ENCODE measurements around the gene OR56A4.

The OR56A4 gene, protein sequence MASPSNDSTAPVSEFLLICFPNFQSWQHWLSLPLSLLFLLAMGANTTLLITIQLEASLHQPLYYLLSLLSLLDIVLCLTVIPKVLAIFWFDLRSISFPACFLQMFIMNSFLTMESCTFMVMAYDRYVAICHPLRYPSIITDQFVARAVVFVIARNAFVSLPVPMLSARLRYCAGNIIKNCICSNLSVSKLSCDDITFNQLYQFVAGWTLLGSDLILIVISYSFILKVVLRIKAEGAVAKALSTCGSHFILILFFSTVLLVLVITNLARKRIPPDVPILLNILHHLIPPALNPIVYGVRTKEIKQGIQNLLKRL

GRCh38 chr11:6006846-6007245, at the start of gene OR56A4:
Gene OR56A4 (minus strand): TSS chr11:6006946. CDS start chr11:6002992, 3,954 bp downstream.
- no peak for DNase-seq (ENCODE audit: low spot score)

DNA sequence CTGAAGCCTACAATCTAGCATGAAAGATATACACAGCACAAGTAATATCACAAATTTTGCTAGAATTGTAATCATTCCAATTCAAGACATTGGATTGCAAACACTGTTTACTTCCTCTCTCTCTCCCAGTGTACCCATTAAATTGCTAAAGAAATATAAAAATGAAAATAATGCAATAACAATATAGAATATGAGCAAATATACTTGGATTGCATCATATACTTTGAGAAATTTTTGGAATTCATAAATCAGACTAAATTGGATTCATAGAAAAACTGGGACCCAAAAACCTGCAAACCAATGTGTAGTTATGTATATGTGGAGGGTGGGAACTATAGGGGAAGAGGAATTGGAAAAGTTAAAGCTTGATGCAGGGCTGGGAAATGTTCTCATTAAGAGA, 48.8 kb upstream of the OR56A4 start:
- no peak for DNase-seq (ENCODE audit: low spot score)

GRCh38 chr11:6052374-6052773, 45.6 kb upstream of the OR56A4 start:
- no peak for DNase-seq (ENCODE audit: low spot score)

- no peak for DNase-seq (ENCODE audit: low spot score)
These were observed 34.1 kb upstream of the OR56A4 start for GRCh38 chr11:6040874-6041273.

DNA sequence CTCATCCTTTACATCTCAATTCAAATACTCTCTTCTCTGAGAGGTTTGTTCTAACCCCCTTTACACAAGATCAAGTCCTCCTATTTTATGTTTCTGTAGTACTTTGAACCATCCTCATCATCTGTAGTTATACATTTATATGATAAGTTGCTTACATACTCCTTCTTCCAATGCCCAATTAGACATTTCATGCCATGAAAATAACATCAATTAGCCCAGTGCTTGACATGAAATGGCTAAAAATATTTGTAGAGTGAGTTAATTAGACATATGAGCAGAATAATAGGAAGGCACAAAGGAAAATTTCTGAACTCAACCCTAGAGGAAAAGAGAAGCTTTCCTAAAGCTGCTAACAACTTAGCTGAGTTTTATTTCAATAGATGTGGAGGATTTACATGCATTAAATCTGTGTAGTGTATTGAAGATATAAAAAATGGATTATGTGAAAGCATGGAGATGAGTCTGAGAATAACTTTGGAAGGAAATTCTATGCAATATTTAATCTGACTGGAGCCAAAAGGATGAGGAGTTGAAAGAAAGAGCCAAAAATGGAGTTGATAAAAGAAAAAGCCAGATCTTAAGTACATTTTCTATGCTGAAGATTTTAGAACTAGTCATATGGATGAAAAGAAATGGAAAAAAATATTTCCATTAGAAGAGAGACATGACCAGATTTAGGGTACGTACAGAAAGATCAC, 24.1 kb upstream of the OR56A4 start, which contains the start of gene OR56A1:
Gene OR56A1 (minus strand): TSS at position 51 of the 698 bp plus-strand sequence. CDS start 3,066 bp downstream, outside the sequence.
- DNase-seq (ENCODE audit: low spot score): no peak

DNA sequence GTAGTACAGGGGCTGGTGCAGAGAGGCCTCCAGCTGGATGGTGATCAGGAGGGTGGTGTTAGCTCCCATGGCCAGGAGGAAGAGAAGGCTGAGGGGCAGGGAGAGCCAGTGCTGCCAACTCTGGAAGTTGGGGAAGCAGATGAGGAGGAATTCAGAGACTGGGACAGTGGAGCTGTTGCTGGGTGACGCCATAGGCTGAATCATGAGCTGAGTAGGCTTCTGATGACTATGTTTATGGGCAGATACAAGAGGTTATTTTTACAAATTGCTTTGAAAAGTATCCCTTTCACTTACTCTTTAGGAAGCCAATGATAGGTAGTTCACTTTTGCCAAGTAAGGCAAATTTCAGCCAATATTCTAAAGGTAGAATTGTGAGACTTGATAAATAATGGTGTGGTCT, 20.8 kb upstream of the OR56A4 start:
- DNase-seq (ENCODE audit: low spot score): no peak

- no peak for DNase-seq (ENCODE audit: low spot score)
These were observed 18.3 kb upstream of the OR56A4 start for GRCh38 chr11:6025056-6025455.

DNA sequence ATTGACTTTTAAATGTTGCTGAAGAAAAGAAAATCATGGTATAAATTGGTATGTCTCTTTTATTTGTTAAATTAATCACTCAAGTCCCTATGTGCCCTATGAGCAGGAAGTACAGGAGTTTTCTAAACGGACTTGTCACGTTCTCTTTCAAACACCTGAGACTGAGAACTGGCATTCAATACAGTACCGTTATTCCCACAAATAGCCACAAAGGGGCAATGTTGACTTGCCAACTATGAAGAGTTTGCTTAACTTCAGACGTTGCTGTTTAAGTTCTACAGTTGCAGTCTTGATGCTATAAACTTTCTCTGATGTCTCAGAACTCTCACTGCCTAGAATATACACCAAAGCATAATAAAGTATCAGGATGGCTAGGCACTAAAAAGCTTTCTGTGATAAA, 16.2 kb upstream of the OR56A4 start:
- DNase-seq (ENCODE audit: low spot score): peak; percentile 2

DNA sequence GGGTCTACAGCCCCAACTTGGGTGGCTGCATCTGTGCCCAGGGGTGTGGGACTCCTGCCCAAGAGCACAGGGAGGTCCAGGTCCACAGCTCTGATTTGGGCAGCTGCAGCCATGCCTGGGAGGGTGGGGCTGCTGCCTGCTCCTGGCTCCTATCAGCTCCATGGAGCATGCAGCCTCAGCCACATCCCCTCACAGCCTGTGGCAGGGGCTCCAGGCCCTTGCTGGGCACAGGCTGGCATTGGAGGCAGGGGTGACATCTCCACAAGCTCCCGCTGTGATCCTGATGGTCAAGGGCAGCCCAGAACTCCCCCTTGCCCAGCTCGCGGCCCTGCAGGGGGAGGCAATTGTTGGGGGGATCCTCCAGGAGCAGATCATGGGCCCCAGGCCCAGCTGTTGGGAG, 6.3 kb upstream of the OR56A4 start:
- DNase-seq (ENCODE audit: low spot score): no peak

GRCh38 chr11:6012035-6012668, 5.4 kb upstream of the OR56A4 start:
- DNase-seq (ENCODE audit: low spot score): no peak

- DNase-seq (ENCODE audit: low spot score): no peak
These were observed 351 bp downstream of the OR56A4 start for GRCh38 chr11:6006395-6006794.

DNA sequence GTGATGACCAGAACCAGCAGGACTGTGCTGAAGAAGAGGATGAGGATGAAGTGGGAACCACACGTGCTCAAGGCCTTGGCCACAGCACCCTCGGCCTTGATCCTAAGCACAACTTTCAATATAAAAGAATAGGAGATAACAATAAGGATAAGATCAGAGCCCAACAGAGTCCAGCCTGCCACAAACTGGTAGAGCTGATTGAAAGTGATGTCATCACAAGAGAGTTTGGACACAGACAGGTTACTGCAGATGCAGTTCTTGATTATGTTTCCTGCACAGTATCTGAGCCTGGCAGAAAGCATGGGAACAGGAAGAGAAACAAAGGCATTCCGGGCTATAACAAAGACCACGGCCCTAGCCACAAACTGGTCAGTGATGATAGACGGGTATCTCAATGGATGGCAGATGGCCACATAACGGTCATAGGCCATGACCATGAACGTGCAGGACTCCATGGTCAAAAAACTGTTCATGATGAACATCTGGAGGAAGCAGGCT, 4.5 kb downstream of the OR56A4 start:
- DNase-seq (ENCODE audit: low spot score): no peak

- no peak for DNase-seq (ENCODE audit: low spot score)
These were observed 12.0 kb downstream of the OR56A4 start for GRCh38 chr11:5994791-5995190.

DNA sequence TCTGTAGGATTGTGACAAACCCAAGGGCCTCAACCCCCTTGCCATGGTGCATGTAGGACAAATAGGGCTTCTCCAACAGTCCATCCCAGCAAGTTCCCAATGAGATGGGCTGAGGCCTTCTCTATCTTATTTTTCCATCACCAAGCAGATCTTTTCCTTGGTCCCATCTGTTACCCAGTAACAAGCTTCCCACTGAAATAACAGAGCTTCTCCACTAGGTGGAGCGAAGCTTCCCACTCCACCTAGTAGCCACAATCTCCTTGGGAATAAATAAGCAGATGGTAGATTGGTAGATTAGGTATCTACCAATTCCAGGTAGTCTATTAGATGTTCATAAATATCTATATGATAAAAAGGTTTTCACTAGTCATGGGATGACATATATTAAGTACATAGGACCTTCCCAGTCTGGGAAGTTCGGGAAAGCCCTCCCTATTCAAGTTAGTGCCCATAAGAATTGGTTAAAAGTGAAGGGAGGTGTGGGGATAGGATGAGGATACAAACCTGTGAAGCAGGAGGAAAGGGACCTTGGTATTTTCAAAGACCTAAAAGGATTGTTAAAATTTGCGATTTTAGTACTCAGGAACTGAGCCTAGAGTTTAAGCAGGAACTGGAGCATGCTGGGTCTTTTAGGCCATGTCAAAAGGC, 14.0 kb downstream of the OR56A4 start:
- no peak for DNase-seq (ENCODE audit: low spot score)

- DNase-seq (ENCODE audit: low spot score): no peak
These were observed 14.6 kb downstream of the OR56A4 start for GRCh38 chr11:5992150-5992549.

DNA sequence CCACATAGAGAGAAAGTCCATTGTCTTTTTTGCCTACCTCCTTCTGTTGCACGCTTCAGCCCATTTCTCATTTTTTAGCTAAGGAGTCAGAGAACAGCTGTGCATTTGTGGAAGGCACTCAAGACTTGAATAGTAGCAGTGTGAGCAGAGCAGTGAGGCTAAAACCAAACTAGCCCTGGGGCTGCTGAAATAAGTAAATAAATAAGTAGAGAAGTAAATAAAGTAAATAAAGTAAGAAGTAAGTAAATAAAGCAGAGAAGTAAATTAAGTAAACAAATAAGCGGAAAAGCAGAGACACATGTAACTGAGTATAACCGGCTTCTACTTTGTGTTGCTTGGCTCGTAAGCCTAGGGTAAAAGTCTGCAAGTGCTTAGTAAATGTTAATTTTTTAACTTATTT, 17.5 kb downstream of the OR56A4 start:
- no peak for DNase-seq (ENCODE audit: low spot score)

- DNase-seq (ENCODE audit: low spot score): no peak
These were observed 19.9 kb downstream of the OR56A4 start, which contains the start of gene OR52L1 for GRCh38 chr11:5986885-5987284. Gene OR52L1 (minus strand): TSS chr11:5986985. CDS start chr11:5986930, 55 bp downstream.

- no peak for DNase-seq (ENCODE audit: low spot score)
These were observed 23.3 kb downstream of the OR56A4 start for GRCh38 chr11:5983443-5983842.

GRCh38 chr11:5973530-5973929, 33.2 kb downstream of the OR56A4 start:
- DNase-seq (ENCODE audit: low spot score): no peak

- DNase-seq (ENCODE audit: low spot score): no peak
These were observed 38.4 kb downstream of the OR56A4 start, which contains the start of gene OR56A5 for GRCh38 chr11:5968394-5968793. Gene OR56A5 (minus strand): TSS chr11:5968494. CDS start chr11:5968494, 0 bp downstream.

- DNase-seq (ENCODE audit: low spot score): no peak
These were observed 39.0 kb downstream of the OR56A4 start for GRCh38 chr11:5967708-5968107.

DNA sequence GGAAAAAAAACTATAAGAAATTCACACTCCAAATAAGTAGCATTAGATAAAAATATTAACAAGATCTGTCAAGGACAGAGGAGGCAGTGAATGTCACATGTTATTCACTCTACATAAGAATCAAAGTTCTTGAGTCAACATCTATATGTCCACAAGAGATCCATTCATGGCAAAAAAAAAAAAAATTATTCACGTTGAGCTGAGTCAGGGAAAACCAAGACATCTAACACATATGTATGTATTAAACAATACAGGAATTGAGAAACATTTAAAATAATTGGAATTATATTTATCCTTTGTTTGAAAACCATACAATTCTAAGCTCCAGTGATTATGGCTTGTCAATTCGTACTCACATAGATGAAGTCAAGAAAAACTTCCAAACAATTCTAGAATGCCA, 39.8 kb downstream of the OR56A4 start:
- DNase-seq (ENCODE audit: low spot score): no peak

All from globus pallidus (tissue), 1 donor.